Measurements from ENCODE around the gene KCNN3.
"Not testable (repeated sequence)": the region's sequence is repeated elsewhere in the genome, so short reads cannot be mapped to it uniquely, and the experiment has no call there.

The KCNN3 gene

DNA sequence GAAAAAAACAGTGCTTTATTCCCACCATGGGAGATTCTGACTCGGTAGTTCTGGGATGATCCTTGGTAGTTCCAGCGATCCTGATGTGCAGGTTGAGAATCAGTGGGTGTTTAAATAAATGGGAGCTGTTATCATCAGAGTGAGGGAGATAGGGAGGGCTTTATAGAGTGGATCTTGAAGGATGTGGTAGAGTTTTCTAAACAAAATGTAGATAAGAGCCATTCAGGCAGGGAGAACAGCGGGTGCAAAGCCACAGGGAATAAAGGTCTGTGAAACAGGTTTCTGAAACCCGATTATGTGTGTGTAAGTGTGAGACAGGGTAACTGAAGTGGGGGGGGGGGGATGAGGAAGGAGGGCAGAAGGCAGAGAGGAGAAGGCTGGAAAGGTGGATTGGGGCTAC is 186.3 kb downstream of the KCNN3 start:
- H3K4me3 ChIP-seq (replicated peaks; ENCODE audit: insufficient read depth, low read length): no peak overlapping the region
- DNase-seq (ENCODE audit: low read depth in 1 of 2, low spot score in 1 of 2): no peak
- no peak overlapping the region for H3K27ac ChIP-seq (replicated peaks)
- no peak for TF ChIP-seq POLR2AphosphoS5 (IDR thresholded peaks at IDR 0.05; ENCODE audit: low read depth)
- peaks cover 2% of the 10 kb centered on the region for H3K27me3 ChIP-seq (ENCODE audit: insufficient read depth, poor library complexity, severe bottlenecking)

- H3K27ac ChIP-seq (replicated peaks): no peak overlapping the region
- peaks cover 2% of the 10 kb centered on the region for H3K27me3 ChIP-seq (ENCODE audit: insufficient read depth, poor library complexity, severe bottlenecking)
- TF ChIP-seq POLR2AphosphoS5 (IDR thresholded peaks at IDR 0.05; ENCODE audit: low read depth): no peak
- no peak for TF ChIP-seq GABPA (IDR thresholded peaks at IDR 0.05; ENCODE audit: low read depth)
- no peak for TF ChIP-seq REST (IDR thresholded peaks at IDR 0.05; ENCODE audit: insufficient replicate concordance, low read depth)
- TF ChIP-seq SPI1 (IDR thresholded peaks at IDR 0.05; ENCODE audit: borderline replicate concordance, low read depth): no peak
- TF ChIP-seq, protein P1, sequence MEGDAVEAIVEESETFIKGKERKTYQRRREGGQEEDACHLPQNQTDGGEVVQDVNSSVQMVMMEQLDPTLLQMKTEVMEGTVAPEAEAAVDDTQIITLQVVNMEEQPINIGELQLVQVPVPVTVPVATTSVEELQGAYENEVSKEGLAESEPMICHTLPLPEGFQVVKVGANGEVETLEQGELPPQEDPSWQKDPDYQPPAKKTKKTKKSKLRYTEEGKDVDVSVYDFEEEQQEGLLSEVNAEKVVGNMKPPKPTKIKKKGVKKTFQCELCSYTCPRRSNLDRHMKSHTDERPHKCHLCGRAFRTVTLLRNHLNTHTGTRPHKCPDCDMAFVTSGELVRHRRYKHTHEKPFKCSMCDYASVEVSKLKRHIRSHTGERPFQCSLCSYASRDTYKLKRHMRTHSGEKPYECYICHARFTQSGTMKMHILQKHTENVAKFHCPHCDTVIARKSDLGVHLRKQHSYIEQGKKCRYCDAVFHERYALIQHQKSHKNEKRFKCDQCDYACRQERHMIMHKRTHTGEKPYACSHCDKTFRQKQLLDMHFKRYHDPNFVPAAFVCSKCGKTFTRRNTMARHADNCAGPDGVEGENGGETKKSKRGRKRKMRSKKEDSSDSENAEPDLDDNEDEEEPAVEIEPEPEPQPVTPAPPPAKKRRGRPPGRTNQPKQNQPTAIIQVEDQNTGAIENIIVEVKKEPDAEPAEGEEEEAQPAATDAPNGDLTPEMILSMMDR (IDR thresholded peaks at IDR 0.05; ENCODE audit: insufficient read depth, low read length): no peak
- DNase-seq (ENCODE audit: low read depth in 1 of 2, low spot score in 1 of 2): no peak
- no peak overlapping the region for H3K4me3 ChIP-seq (replicated peaks; ENCODE audit: insufficient read depth, low read length)
These were observed 187.8 kb downstream of the KCNN3 start for GRCh38 chr1:154682254-154682653.

- not testable (repeated sequence) for H3K4me3 ChIP-seq (replicated peaks; ENCODE audit: insufficient read depth, low read length); H3K27ac ChIP-seq (replicated peaks); H3K27me3 ChIP-seq (ENCODE audit: insufficient read depth, poor library complexity, severe bottlenecking); DNase-seq (ENCODE audit: low read depth in 1 of 2, low spot score in 1 of 2)
These were observed 192.2 kb downstream of the KCNN3 start for GRCh38 chr1:154677844-154678243.

DNA sequence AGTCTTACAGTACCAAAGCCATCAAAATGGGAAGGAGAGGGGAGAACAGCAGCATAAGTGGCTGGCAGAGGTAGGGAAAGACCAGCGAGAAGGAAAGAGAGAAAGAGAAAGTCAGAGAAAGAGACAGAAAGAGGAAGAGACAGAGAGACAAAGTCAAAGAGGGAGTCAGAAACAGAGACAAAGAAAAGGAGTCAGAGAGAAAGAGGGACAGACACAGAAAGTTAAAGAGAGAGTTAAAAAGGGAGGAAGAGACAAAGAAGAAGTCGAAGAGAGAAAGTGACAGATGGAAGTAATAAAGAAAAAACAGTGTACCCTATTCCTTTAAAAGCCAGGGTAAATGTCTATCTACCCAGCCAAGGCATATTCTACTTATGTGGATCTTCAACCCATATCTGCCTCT is 193.2 kb downstream of the KCNN3 start:
- DNase-seq (ENCODE audit: low read depth in 1 of 2, low spot score in 1 of 2); H3K4me3 ChIP-seq (replicated peaks; ENCODE audit: insufficient read depth, low read length); H3K27ac ChIP-seq (replicated peaks); H3K27me3 ChIP-seq (ENCODE audit: insufficient read depth, poor library complexity, severe bottlenecking): not testable (repeated sequence)

DNA sequence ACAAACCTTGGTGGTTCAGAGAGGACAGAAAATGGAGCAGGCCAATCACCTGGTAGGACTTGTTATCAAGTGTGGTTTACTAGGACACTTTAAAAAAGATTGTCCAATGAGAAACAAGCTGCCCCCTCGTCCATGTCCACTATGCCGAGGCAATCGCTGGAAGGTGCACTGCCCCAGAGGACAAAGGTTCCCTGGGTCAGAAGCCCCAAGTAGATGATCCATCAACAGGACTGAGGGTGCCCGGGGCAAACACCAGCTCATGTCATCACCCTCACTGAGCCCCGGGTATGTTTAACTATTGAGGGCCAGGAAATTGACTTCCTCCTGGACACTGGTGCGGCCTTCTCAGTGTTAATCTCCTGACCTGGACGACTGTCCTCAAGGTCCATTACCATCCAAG is 195.6 kb downstream of the KCNN3 start:
- H3K4me3 ChIP-seq (replicated peaks; ENCODE audit: insufficient read depth, low read length); H3K27me3 ChIP-seq (ENCODE audit: insufficient read depth, poor library complexity, severe bottlenecking); DNase-seq (ENCODE audit: low read depth in 1 of 2, low spot score in 1 of 2); H3K27ac ChIP-seq (replicated peaks): not testable (repeated sequence)

DNA sequence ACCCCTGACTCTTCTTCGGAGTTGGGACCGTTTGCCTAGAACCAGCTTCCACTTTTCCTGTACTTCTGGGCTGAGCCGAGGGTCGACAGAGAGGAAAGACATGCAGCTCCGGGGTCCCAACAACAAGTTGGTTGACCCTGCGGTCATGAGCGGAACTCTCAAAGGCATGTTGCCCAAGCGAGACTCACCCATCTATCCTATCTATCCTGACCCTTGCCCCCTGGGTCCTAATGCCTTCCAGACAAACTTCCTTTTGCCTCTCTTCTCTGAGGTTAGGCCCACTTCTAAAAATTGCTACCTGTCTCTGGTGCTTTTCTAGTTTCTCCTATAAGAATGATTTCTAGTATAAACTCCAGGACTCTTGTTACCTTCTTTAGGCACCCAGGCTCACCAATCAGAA is 197.8 kb downstream of the KCNN3 start:
- H3K27me3 ChIP-seq (ENCODE audit: insufficient read depth, poor library complexity, severe bottlenecking); H3K27ac ChIP-seq (replicated peaks); H3K4me3 ChIP-seq (replicated peaks; ENCODE audit: insufficient read depth, low read length): not testable (repeated sequence)
- peak in 1 of 2 experiments; percentile 8 for DNase-seq (ENCODE audit: low read depth in 1 of 2, low spot score in 1 of 2)

DNA sequence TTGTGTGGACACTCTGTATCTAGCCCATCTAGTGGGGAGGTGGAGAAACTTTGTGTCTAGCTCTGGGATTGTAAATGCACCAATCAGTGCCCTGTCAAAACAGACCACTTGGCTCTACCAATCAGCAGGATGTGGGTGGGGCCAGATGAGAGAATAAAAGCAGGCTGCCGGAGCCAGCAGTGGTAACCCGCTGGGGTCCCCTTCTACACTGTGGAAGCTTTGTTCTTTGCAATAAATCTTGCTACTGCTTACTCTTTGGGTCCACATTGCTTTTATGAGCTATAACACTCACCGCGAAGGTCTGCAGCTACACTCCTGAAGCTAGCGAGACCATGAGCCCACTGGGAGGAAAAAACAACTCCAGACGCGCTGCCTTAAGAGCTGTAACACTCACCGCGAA is 198.7 kb downstream of the KCNN3 start:
- H3K4me3 ChIP-seq (replicated peaks; ENCODE audit: insufficient read depth, low read length); DNase-seq (ENCODE audit: low read depth in 1 of 2, low spot score in 1 of 2): not testable (repeated sequence)

DNA sequence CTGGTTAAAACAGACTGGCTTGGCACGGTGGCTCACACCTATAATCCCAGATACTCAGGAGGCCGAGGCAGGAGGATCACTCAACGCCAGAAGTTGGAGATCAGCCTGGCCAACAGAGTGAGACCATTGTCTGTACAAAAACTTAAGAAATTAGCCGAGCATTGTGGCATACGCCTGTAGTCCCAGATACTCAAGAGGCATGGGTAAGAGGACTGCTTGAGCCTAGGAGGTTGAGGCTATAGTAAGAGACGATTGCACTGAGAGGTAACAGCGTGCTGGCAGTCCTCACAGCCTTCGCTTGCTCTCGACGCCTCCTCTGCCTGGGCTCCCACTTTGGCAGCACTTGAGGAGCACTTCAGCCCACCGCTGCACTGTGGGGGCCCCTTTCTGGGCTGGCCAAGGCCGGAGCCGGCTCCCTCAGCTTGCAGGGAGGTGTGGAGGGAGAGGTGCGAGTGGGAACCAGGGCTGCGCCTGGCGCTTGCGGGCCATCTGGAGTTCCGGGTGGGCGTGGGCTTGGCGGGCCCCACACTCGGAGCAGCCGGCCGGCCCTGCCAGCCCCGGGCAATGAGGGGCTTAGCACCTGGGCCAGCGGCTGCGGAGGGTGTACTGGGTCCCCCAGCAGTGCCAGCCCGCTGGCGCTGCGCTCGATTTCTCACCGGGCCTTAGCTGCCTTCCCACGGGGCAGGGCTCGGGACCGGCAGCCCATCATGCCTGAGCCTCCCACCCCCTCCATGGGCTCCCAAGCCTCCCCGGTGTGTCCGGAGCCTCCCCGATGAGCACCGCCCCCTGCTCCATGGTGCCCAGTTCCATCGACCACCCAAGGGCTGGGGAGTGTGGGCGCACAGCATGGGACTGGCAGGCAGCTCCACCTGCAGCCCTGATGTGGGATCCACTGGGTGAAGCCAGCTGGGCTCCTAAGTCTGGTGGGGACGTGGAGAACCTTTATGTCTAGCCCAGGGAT is 199.5 kb downstream of the KCNN3 start:
- H3K27ac ChIP-seq (replicated peaks); H3K4me3 ChIP-seq (replicated peaks; ENCODE audit: insufficient read depth, low read length); DNase-seq (ENCODE audit: low read depth in 1 of 2, low spot score in 1 of 2); H3K27me3 ChIP-seq (ENCODE audit: insufficient read depth, poor library complexity, severe bottlenecking): not testable (repeated sequence)

More for the DNA sequence above, 198.7 kb downstream of the KCNN3 start:
- H3K27me3 ChIP-seq (ENCODE audit: insufficient read depth, poor library complexity, severe bottlenecking); H3K27ac ChIP-seq (replicated peaks): not testable (repeated sequence)
